HG02798 (cell line): ENCODE measurements around the gene UGT1A3.

Experiments used
- ATAC-seq: cut with Tn5 transposase; IDR thresholded peaks from one replicate; pipeline ENCODE4 v1.9.1; 2021; ENCODE audit warnings: mild to moderate bottlenecking; ENCODE audit not compliant: unreplicated experiment, poor library complexity

Gene UGT1A3

DNA sequence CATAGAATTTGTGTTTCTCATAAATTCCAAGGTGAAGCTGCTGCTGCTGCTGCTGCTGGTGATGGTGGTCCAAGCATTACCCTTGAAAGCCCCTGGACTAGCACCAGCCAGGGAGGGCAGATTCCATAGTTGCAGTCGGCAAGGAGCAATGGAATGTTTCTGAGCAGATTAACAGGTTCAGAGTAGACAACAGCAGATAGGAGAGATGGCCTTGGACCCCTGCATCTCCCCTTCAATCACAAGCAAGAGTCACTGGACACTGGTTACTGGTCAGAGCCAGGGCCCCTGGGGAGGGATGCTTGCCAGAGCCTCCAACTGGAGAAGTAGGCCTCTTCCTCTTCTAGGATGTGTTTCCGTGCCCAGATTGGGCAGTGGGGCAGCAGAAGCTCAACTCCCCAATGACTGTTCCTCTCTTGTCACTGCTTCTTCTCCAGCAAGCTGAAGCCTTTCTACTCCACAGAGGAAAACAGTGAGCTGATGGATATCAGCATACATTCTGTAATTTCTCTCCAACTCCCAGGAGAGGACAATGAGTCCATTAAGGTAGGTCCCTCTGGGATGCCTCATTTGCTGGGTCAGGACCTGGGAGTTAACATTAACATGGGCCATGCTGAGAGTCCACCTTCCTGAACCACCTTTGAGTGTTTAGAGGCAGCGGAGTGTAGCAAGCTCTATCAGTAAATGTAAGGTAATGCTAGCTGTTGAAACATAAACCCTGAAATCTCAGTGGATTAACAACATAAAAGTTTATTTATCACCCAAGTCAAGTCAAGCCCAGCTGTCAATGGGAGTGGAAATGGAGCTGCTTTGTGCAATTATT, 84.6 kb downstream of the UGT1A3 start:
- no peak for ATAC-seq

DNA sequence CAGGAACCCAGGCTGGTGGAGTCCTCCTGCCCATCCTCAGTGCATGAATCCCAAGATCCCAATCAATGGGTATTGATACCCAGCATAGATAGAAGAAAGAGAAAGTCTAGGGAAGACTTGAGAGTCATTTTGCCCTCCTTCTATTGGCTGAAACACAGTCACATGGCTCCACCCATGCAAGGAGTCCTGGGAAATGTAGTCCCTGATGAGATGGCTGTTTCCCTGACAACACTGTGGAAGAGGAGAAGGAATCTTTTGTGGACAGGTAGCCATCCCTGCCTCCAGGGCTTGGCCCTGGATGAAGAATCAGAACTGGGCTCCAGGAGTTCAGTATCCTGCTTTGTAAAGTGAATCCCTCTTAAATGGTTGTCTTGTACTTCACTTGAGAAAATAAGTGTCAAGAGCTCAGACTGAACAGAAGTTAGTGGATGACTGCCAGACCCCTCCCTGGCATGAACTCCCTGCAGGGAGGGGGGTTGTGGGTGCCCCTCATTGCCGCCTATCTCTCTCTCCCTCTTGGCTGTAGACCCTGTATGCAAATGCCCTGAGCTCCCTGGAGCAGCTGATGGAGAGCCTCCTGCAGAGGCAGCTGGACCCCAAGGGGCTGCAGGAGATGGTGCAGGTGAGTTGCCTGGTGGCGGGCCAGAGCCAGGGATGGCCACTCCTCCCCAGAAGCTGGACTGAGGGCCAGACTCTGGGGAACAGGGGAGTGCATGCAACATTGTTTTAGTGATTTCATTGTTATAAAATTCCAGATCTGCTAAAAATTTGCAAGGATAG, 85.4 kb downstream of the UGT1A3 start:
- no peak for ATAC-seq

DNA sequence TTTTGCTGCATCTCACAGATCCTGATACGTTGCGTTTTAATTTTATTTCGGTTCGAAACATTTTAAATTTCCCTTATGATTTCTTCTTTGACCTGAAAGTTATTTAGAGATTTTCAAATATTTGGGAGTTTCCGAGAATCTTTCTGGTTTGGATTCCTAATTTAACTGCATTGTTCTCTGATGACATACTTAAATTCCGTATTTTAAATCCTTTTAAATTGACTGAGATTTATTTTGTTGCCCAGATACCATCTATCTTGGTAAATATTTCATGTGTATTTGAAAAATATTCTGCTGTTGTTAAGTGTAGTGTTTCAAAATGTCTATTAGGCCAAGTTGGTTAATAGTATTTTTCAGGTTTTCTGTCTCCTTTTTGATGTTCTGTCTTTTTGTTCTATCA, 87.0 kb downstream of the UGT1A3 start:
- ATAC-seq, result no peak

DNA sequence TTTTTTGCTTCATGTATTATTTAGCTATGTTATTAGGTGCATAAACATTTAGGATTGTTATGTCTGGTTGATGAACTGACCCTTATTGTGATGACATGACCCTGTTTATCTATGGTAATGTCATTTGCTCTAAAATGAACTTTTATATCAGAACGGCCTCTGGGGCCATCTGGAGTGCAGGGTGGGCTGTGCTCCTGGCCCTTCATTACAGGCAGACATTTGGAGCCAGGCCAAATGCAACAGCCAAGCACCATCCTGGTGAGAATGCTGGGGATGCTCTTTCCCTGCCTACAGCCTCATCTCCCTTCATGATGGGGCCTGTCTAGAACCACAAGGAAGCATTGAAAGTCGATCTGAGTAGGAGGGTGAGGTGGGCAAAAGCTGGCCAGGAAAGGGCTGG, 87.5 kb downstream of the UGT1A3 start:
- no peak for ATAC-seq

DNA sequence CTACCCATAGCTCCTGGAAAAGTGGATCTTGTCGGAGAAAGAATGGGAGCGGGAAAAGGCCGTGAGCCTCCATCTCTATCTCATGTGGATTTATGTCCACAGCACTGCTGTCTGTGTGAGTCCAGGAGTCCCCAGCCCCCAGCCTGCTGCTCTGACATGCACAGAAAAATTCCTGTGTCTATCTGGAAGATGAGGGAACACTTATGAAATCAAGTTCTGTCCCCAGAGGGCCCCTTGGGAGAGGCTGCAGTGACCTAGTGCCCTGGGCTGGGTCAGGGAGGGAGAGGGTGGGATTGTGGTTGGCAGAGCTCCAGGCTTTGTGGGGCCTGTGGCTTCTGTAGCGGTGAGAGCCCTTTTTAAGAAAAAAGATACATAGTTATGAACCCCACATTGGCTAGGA, 87.9 kb downstream of the UGT1A3 start:
- ATAC-seq, result no peak

DNA sequence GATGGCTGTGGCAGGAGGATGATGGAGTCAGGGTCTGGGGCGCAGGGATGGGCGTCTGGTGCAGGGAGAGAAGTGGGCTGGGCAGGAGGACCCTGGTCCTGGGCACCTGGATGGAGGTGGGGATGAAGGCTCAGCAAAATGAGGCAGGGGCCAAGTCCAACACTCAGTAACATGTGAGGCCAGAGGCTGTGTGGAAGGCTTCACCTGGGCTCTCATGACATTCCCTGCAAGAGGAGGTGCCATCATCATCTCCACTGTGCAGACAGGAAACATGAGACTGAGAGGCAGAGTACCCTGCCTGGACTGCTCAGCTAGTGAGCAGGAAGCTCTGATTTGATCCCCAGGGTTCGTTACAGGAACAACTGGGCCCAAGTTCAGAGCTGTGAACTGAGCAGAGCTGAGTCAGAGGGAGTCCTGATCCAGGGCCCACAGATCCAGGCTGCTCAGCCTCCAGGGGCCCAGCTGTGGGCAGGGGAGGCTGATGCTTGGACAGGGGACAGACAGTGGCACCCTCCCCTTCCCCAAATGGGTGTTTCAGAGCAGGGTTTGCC, 88.6 kb downstream of the UGT1A3 start:
- ATAC-seq, result no peak

DNA sequence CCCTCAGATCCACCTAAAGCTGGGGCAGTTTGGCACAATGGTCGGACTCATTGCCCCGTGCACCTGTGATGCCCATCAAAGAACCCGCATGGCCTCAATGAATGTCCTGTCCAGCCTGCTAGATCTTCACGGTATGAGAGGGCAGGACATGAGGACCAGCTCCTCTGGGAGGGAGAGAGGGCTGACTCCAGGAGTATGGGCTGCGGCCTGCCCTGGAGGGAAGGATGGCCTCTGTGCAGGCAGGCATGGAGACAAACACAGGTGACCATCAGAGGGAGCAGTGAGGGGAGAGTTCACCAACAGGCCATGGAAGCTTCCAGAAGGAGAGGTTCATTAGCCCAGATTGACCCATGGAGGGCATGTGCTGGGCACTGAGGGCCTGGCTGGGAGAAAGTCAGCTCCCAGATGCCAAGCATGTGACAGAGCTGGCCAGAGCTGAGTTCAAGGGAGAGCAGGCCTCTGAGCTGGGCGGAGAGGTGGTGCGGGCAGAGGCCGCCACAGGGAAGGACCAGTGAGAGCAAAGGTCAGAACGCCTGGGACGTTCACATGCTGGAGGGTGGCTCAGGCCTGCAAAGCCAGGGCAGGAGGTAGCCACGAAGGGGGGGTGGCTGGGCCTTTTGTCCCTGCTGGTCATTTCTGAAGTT, 89.3 kb downstream of the UGT1A3 start:
- no peak for ATAC-seq

DNA sequence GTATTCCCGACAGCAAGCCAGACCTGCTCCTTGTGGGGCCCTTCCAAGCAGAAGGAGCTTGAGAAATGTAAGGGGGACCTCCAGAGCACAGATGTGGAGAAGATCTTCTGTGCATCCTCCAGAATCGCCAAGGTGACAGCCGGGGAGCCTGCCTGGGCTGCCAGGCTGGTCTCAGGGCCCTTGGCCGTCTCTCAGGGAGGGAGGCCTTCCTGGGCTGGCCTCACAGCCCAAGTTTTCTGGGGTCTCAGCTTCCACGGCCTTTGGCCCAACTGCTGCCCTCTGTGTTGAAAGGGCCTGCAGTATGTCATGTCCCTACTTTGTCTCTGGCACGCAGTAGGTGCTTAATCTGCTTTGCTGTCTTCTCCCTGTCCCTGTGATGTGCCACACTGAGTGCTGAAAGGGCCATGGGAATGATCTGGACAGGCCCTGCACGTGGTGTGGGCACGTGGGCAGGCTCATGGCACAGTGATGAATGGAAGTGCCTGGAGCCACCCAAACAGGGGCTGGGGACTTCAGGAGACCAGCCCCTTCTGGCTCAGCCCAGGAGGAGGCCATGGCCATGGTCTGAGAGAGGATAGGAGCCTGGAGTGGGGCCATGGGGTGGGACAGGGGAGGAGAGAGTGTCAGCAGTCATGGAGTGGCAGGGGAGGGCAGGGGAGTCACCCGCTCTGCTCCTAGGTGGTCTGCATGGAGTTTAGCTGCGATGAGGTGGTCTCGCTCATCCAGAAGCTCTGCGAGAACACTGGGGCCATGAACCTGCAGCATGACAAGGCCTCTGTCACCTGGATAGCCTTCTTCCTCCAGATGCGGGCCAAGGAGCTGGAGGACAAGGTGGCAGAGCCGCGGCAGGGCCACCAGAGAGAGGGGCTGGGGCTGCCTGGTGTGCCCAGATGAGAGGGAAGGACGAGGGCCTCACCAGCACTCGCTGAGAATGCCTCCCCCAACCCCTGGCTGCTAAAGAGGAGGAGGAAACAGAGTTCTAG, 90.1 kb downstream of the UGT1A3 start:
- ATAC-seq, result no peak

DNA sequence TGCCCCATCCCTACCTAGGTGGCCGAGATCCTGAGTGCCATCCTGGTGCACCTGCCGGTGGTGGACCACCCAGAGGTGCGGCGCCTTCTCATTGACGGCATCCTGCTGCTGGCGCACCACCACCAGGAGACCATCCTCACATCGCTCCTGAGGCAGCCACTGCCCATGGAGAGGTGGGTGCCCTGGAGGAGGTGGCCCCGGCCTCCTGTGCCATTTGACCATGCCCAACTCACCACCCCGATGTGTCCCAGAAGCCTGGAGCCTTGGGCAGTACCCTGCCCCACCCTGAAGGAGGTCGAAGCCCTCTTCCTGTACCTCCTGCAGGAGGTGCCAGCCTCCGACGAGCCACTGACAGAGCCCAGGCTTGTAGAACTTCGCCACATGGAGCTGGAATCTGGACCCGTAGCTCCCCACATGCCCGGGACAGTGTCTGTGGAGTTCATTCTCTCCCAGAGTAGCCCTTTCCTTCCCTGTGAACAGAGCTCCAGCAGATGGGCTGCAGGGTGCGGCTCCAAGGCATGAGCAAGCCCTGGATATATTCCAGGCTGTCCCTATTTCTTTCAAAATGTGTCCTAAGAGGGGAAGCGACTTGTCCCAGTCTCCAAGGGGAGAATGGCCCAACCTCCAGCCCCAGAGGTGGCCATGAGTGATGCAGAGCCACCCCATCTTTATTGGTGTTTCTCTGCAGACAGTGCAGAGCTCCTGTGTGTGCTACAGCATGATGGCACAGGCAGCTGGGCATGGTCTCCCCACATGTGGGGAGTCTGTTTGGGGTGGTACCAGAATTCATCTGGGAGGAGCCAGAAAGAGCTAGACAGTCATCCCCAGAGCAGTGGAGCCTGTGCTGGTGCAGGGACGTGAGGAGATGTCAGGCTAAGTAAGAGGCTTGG, 91.3 kb downstream of the UGT1A3 start:
- ATAC-seq, result no peak

DNA sequence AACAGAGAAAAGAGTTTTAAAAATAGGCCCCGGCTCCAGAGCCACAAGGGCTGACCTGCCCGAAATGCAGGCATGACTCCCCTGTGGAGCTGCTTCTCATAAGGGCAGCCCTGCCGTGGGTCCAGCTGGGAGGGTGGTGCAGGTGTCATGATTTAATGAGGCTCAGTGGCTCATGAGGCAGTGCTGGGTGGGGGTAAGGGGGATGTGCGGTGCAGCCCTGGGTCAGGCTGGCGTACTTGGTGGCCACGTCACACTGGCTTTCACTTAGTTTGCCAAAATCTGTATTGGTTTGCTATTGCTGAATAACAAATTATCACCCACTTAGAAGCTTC, 91.9 kb downstream of the UGT1A3 start:
- no peak for ATAC-seq

DNA sequence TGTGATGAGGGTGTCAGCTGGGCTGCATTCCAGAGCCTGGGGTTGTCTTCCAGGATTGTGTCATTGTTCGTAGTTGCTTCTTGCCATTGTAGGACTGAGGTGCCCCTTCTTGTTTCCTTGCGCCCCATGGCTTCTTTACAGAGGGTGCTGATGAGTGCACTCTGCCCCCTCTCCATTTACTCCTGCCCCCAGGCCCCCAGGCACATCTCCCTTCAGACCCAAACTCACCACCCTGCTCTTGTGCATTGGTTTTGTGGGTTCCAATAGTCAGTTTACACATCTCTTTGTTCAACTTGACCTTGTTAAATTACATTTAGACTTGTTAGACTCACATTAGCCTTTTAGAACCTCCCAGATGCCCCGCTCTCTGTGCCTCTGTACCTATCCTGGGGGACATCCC, 92.4 kb downstream of the UGT1A3 start:
- ATAC-seq, result no peak

DNA sequence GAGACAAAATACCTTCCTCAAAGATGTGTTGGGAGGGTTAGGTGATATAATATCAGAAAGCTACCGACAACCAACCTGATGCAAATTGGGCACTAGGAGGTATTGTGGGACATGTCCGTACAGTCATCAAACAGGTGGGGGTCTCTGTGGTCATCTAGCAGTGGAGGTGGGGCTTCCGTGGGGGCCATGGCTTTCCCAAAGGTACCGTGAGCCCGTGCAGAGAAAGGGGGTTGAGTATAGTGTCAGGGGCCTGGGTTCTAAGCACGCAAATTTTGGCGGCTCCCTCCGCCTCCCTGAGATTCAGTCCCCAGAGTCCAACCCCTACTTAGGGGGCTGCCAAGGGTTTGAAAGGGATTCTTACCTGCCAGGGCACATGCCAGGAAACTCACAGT, 92.9 kb downstream of the UGT1A3 start:
- no peak for ATAC-seq

DNA sequence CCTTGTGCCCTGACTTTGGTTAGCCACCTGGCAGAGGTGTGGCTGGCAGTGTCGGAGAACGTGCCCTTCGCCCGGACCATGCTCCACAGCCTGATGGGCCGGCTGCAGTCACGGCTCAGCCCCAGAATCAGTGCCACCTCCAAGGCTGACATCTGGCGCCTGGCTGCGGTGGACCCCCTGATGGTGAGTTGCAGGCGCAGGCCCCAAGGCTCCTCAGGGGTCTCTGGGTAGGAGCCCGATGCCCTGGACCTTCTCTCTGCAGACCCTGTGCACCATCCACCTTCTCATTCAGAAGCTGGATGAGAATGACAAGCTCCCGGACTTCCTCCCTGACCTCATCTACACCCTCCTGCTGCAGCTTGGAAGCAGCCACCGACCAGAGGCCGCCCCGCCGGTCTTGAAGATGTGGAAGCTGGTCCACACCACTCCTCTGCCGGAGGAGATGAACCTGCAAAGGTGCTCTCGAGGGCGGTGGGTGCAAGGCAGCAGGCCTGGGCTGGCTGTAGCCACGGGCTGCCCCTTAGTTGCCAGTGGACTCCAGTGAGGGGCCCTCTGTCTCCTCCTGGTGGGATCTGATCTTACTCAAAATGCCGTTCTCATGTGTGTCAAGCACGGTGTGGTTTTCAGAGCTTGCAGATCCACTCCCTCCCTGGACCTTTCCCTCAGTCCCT, 93.4 kb downstream of the UGT1A3 start:
- ATAC-seq, result no peak
